Measurements from ENCODE around the gene PSMB10. TPM values are rescaled to one million over a fixed set of nuclear protein-coding genes. Genes with fewer than 3 reads are reported as not detected.
A peak's percentile ranks its signal among the peaks of the same experiment; 100 is the strongest.

Gene PSMB10
- total and polyA plus RNA-seq, 2 donors (not counting 1 experiment from before 2014, with no cell fraction given): 18.1 to 66.9 TPM

GRCh38 chr16:67935402-67936123, 1.1 kb downstream of the PSMB10 start:
- H3K27me3 ChIP-seq (ENCODE audit: control insufficient read depth, insufficient read depth, low read length): no peaks in the 10 kb centered on the region
- no peak for TF ChIP-seq EZH2 (IDR thresholded peaks at IDR 0.05; ENCODE audit: low read length, missing control alignments)
- TF ChIP-seq CTCF (conservative IDR thresholded peaks at IDR 0.05 in 1 of 2, IDR thresholded peaks at IDR 0.05 in 1 of 2; ENCODE audit: low read depth in 1 of 2, low read length in 2 of 2): no peak
- H3K36me3 ChIP-seq (ENCODE audit: control insufficient read depth, insufficient read depth, low read length): peaks cover 15% of the 10 kb centered on the region
- peak overlapping the region; percentile 67 to 95 (median 74) for H3K4me3 ChIP-seq (replicated peaks in 1 of 4; ENCODE audit: control extremely low read depth in 1 of 4, insufficient read depth in 1 of 4, low read depth in 3 of 4, low read length in 4 of 4)
- H3K9me3 ChIP-seq (ENCODE audit: control insufficient read depth, insufficient read depth, low read depth, low read length): no peaks in the 10 kb centered on the region
- peak overlapping the region; percentile 88 for H3K27ac ChIP-seq (ENCODE audit: insufficient read depth, low read length)
- no peaks in the 10 kb centered on the region for H4K20me1 ChIP-seq (ENCODE audit: control insufficient read depth, extremely low read depth, insufficient read depth, low read length)
- H3K4me1 ChIP-seq (ENCODE audit: control insufficient read depth, extremely low read depth, insufficient read depth, low read length): peaks cover 14% of the 10 kb centered on the region
- DNase-seq (ENCODE audit: low read depth in 2 of 2): peak; percentile 89 to 92
- H3K4me2 ChIP-seq (ENCODE audit: extremely low read depth, insufficient read depth, low read length): peak overlapping the region; percentile 94
- H3K79me2 ChIP-seq (ENCODE audit: control insufficient read depth, insufficient read depth, low read length): peaks cover 5% of the 10 kb centered on the region
- peak overlapping the region; percentile 77 for H3K9ac ChIP-seq (ENCODE audit: insufficient read depth, low read length)
- H2AFZ ChIP-seq (ENCODE audit: low read length): peak overlapping the region; percentile 44

GRCh38 chr16:67935101-67935401, 1.6 kb downstream of the PSMB10 start:
- Histone ChIP-seq H3K4me1 (ENCODE audit: control insufficient read depth, extremely low read depth, insufficient read depth, low read length) (peaks cover 14% of the 10 kb centered on the region), H3K9me3 (ENCODE audit: control insufficient read depth, insufficient read depth, low read depth, low read length) (no peaks in the 10 kb centered on the region), H3K4me2 (ENCODE audit: extremely low read depth, insufficient read depth, low read length) (peak overlapping the region; percentile 94), H3K4me3 (replicated peaks in 1 of 4; ENCODE audit: control extremely low read depth in 1 of 4, insufficient read depth in 1 of 4, low read depth in 3 of 4, low read length in 4 of 4) (peak overlapping the region; percentile 67 to 95 (median 74)), H3K27ac (ENCODE audit: insufficient read depth, low read length) (peak overlapping the region; percentile 11), H3K9ac (ENCODE audit: insufficient read depth, low read length) (peak overlapping the region; percentile 77), H3K79me2 (ENCODE audit: control insufficient read depth, insufficient read depth, low read length) (peaks cover 3% of the 10 kb centered on the region), H2AFZ (ENCODE audit: low read length) (no peak overlapping the region), H4K20me1 (ENCODE audit: control insufficient read depth, extremely low read depth, insufficient read depth, low read length) (no peaks in the 10 kb centered on the region), H3K27me3 (ENCODE audit: control insufficient read depth, insufficient read depth, low read length) (no peaks in the 10 kb centered on the region), H3K36me3 (ENCODE audit: control insufficient read depth, insufficient read depth, low read length) (peaks cover 11% of the 10 kb centered on the region)
- DNase-seq (ENCODE audit: low read depth in 2 of 2): no peak
- TF ChIP-seq EZH2 (IDR thresholded peaks at IDR 0.05; ENCODE audit: low read length, missing control alignments) (no peak), CTCF (conservative IDR thresholded peaks at IDR 0.05 in 1 of 2, IDR thresholded peaks at IDR 0.05 in 1 of 2; ENCODE audit: low read depth in 1 of 2, low read length in 2 of 2) (no peak)

- TF ChIP-seq EZH2 (IDR thresholded peaks at IDR 0.05; ENCODE audit: low read length, missing control alignments): no peak
- no peak for TF ChIP-seq CTCF (conservative IDR thresholded peaks at IDR 0.05 in 1 of 2, IDR thresholded peaks at IDR 0.05 in 1 of 2; ENCODE audit: low read depth in 1 of 2, low read length in 2 of 2)
- Histone ChIP-seq H4K20me1 (ENCODE audit: control insufficient read depth, extremely low read depth, insufficient read depth, low read length) (no peaks in the 10 kb centered on the region), H3K9ac (ENCODE audit: insufficient read depth, low read length) (peak overlapping the region; percentile 24), H2AFZ (ENCODE audit: low read length) (no peak overlapping the region), H3K4me1 (ENCODE audit: control insufficient read depth, extremely low read depth, insufficient read depth, low read length) (peaks cover 14% of the 10 kb centered on the region), H3K36me3 (ENCODE audit: control insufficient read depth, insufficient read depth, low read length) (peaks cover 8% of the 10 kb centered on the region), H3K9me3 (ENCODE audit: control insufficient read depth, insufficient read depth, low read depth, low read length) (no peaks in the 10 kb centered on the region), H3K4me2 (ENCODE audit: extremely low read depth, insufficient read depth, low read length) (peak overlapping the region; percentile 94), H3K4me3 (replicated peaks in 1 of 4; ENCODE audit: control extremely low read depth in 1 of 4, insufficient read depth in 1 of 4, low read depth in 3 of 4, low read length in 4 of 4) (peak overlapping the region; percentile 67 to 95 (median 74)), H3K79me2 (ENCODE audit: control insufficient read depth, insufficient read depth, low read length) (peaks cover 3% of the 10 kb centered on the region), H3K27ac (ENCODE audit: insufficient read depth, low read length) (peak overlapping the region; percentile 11), H3K27me3 (ENCODE audit: control insufficient read depth, insufficient read depth, low read length) (no peaks in the 10 kb centered on the region)
- no peak for DNase-seq (ENCODE audit: low read depth in 2 of 2)
Observed at GRCh38 chr16:67934306-67935100, 2.1 kb downstream of the PSMB10 start.

All from fibroblast of lung (primary cell).